Retinal pigment epithelial cell (primary cell): ENCODE results near the gene MSANTD7.
"Not testable (repeated sequence)": the region's sequence is repeated elsewhere in the genome, so short reads cannot be mapped to it uniquely, and the experiment has no call there.

ENCODE experiments used
- DNase-seq: peaks from one replicate; pipeline ENCODE4 v3.0.0-alpha.2; 2010; ENCODE audit warnings: low read depth
- H3K4me3 ChIP-seq: 2 replicates; pipeline ENCODE4 v1.5.1; 2011; ENCODE audit warnings: mild to moderate bottlenecking, low read length, control low read depth, moderate library complexity
- CTCF ChIP-seq: conservative IDR thresholded peaks from 2 replicates; pipeline ENCODE4 v1.5.1; 2011; ENCODE audit warnings: low read depth, low read length, control low read depth, inconsistent platforms

MSANTD7 gene

GRCh38 chr10:14858338-14858960 is 20.3 kb downstream of the MSANTD7 start:
- DNase-seq = no peak
- TF ChIP-seq CTCF = no peak
- H3K4me3 ChIP-seq = no peak overlapping the region

- no peak for DNase-seq
- TF ChIP-seq CTCF = no peak
- H3K4me3 ChIP-seq = no peak overlapping the region
Observed at GRCh38 chr10:14859043-14859442, 20.9 kb downstream of the MSANTD7 start.

GRCh38 chr10:14859775-14860174 is 21.7 kb downstream of the MSANTD7 start:
- no peak for TF ChIP-seq CTCF
- DNase-seq = no peak
- H3K4me3 ChIP-seq = no peak overlapping the region

GRCh38 chr10:14860791-14861190 is 22.7 kb downstream of the MSANTD7 start:
- DNase-seq = no peak
- TF ChIP-seq CTCF = no peak
- no peak overlapping the region for H3K4me3 ChIP-seq

- DNase-seq, H3K4me3 ChIP-seq: not testable (repeated sequence)
Observed at GRCh38 chr10:14864466-14864865, 26.4 kb downstream of the MSANTD7 start.

- DNase-seq, H3K4me3 ChIP-seq: not testable (repeated sequence)
Observed at GRCh38 chr10:14864871-14865270, 26.8 kb downstream of the MSANTD7 start.

- no peak overlapping the region for H3K4me3 ChIP-seq
- no peak for TF ChIP-seq CTCF
- peak; percentile 22 for DNase-seq
Observed at GRCh38 chr10:14873090-14873760, 35.1 kb downstream of the MSANTD7 start.

GRCh38 chr10:14875941-14876340 is 37.8 kb downstream of the MSANTD7 start:
- no peak for TF ChIP-seq CTCF
- DNase-seq = no peak
- no peak overlapping the region for H3K4me3 ChIP-seq
